GM13976 (cell line): ENCODE results near the gene MAML2.

Experiments
- DNase-seq: peaks from one replicate; pipeline ENCODE4 v3.0.0; 2012; ENCODE audit warnings: low spot score
- in situ Hi-C: fragments of 300-500 bp; cut with MboI; formaldehyde crosslinking; loops from one replicate; pipeline ENCODE4 v1.12.0; 2022; ENCODE audit warnings: low sequenced_read_pairs, mixed read lengths, inconsistent platforms; ENCODE audit not compliant: unreplicated experiment
- TF ChIP-seq, protein P1 (sequence below): IDR thresholded peaks from 2 replicates; pipeline ENCODE4 v1.5.1; 2012; ENCODE audit warnings: borderline replicate concordance, mild to moderate bottlenecking; ENCODE audit not compliant: insufficient read depth; ENCODE audit errors: extremely low read depth, missing control alignments, control extremely low read depth

The MAML2 gene

DNA sequence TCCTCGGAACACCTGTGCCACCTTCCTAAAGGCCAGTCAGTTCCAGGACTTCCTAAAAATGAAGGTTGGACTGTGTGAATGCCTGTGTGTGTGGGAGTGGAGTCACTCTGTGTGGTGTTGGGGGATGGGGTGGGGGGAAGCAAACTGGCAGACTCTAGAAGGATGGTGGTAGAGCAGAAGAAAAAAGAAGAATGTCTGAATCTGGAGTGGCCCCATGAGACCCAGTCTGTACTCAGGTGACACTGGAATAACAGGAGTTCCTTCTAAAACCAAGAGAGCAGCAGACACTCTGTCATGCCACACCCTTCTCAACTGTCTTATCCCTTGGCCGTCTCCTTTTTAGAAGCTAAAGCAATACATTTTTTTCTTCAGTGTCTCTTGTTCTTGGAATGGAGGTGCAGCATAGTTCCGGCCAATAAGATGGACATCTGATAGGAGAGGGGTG, 82.9 kb downstream of the MAML2 start:
- no peak for DNase-seq
- in situ Hi-C loops, result no loop called here
- TF ChIP-seq, protein P1, sequence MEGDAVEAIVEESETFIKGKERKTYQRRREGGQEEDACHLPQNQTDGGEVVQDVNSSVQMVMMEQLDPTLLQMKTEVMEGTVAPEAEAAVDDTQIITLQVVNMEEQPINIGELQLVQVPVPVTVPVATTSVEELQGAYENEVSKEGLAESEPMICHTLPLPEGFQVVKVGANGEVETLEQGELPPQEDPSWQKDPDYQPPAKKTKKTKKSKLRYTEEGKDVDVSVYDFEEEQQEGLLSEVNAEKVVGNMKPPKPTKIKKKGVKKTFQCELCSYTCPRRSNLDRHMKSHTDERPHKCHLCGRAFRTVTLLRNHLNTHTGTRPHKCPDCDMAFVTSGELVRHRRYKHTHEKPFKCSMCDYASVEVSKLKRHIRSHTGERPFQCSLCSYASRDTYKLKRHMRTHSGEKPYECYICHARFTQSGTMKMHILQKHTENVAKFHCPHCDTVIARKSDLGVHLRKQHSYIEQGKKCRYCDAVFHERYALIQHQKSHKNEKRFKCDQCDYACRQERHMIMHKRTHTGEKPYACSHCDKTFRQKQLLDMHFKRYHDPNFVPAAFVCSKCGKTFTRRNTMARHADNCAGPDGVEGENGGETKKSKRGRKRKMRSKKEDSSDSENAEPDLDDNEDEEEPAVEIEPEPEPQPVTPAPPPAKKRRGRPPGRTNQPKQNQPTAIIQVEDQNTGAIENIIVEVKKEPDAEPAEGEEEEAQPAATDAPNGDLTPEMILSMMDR, result no peak

DNA sequence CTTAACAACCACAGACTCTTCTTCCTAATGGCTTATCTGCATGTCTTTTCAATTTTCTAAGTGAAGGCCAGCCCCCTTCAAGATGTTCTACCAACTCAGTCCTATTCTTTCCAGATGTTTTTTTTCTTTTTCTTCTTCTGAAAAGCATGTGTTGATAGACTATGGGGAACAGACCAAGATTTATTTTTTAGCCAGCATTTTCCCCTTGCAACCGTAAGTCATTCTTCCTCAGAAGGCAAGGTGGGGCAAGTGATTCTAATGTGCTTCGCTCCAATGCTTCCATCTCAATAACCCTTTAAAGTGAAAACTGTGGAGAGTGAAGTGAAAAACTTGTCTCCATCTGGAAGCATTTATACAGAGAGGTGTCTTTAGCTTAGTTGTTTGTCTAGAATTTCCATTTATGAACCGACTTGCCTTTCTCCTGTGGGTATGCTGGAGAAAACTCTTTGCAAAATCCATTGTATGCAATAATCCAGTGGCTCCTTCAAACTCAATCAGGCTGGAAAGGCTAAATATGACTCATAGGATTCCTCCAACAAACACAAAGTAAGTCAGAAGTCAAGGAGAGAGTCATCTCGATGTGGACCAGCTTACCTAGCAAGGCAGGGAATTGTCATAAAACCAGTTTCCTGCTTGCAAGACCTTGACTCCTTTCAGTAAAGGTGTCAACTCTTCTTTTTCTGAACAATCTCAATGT, 83.7 kb downstream of the MAML2 start:
- TF ChIP-seq, protein P1, result no peak
- in situ Hi-C loops, result no loop called here

DNA sequence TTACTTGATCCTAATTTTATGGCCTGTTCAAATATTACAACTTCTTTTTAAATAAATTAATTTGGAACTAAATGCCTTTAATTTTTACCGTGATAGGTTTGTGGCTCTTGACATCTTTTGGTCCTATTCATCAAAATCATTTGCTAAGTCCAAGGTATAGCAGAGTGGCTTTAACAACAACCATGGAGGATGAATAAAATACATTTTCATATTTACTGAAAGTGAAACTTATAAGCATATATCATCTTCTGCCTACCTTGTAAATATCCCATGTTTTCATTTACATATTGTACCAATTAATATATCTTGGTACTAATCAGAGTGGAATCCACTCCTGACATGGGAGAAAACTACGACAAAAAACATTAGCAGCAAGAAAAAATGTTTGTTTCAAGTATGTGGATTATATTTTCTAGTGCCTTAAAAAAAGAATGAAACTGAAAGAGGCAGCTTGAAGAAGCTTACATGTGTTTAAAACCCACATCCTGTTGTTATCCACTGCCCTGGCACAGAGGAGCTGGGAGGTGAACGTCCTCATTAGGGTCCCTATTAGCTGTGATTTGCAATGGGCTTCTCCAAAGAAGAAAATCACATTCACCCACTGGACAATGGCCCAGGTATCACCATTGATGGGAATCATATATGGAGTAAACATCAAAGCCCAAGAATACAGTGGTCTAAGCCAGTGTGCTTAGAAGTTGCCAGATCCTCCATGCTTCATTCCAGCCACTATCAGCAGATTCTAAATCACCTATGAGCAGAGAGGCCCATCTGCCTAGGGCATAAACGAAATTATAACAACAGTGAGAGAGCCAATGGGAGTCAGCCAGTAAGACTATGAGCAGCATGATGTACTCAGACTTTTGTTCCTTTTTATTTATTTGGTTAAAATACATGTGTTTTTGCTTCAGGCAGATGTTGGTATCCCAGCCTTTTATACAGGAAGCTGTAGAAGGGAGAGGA, 84.7 kb downstream of the MAML2 start:
- DNase-seq, result peak; percentile 49
- in situ Hi-C loops, result no loop called here
- TF ChIP-seq, protein P1, result no peak

More for the DNA sequence above, 83.7 kb downstream of the MAML2 start:
- DNase-seq, result no peak

DNA sequence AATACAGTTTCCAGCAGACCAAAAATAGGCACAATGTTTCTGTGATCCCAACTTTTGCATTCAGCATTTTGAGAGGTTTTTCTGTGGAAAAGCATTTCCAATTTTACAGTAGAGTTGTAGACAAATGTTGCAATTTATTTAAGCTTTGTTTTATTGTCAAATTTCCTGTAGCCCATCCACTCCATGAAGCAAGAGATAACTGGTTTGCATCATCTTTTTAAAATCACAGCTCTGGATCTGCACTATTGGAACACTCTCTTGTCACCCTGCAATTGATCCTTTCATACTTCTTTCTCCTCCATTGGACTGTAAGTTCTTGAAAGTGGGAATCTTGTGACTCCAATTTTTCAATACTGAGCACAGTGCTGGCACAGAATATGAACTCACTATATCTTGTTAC, 86.0 kb downstream of the MAML2 start:
- TF ChIP-seq, protein P1, result no peak
- in situ Hi-C loops, result no loop called here
- DNase-seq, result no peak

DNA sequence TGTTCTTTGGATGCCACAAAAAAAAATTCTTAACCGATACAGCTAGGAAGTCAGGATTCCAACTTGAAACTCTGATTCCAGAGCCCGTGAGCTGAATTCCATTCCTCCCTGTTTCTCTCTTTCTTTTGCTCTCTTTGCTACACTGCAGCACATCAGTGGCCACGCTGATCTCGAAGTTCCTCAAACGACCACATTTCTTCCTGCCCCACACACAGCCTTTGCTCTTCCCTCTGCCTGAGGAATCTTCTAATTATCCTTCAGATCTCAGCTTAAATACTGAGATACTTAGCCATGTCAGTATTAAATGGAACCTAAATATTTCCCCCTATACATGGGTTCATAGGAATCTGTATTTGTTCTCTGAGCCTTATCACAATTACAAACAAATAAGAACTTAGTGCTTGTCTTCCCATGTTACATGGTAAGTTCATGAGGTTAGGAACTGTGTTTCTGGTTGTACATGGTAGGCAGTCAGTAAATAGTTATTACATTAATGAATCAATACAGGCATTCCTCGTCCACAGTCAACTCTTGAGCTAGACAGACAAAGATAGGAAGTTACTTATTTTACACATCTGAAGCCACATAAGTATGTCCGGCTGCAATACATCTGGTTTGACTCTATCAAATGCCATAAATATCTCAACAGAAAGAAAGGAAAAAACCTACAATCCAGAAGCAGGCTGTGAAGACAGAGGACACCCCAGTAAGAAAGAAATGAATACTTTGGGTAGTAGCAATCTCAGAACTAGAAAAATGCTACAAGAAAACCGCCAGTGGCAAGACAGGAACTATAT, 86.6 kb downstream of the MAML2 start:
- DNase-seq, result no peak
- in situ Hi-C loops, result no loop called here
- TF ChIP-seq, protein P1, result no peak

DNA sequence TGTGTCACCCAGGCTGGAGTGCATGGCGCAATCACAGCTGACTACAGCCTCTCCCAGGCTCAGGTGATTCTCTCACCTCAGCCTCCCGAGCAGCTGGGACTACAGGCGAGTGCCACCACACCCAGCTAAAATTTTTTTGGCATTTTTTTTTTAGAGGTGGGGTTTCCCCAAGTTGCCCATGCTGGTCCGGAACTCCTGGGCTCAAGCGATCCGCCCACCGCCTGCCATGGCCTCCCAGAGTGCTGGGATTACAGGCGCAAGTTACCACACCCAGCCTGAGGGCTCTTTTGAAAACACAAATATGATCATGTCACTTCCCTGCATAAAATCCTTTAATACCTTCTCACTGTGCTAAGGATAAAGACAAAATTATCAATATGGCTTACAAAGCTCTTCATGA, 88.1 kb downstream of the MAML2 start:
- DNase-seq, result no peak
- in situ Hi-C loops, result no loop called here
- TF ChIP-seq, protein P1, result no peak
